GM18519 (cell line): ENCODE results near the gene ITGBL1.
A peak's percentile ranks its signal among the peaks of the same experiment; 100 is the strongest.

Source experiments
- ATAC-seq: cut with Tn5 transposase; IDR thresholded peaks from one replicate; pipeline ENCODE4 v1.9.1; 2021; ENCODE audit warnings: mild to moderate bottlenecking, moderate library complexity; ENCODE audit not compliant: unreplicated experiment, low FRiP score

ITGBL1 gene

DNA sequence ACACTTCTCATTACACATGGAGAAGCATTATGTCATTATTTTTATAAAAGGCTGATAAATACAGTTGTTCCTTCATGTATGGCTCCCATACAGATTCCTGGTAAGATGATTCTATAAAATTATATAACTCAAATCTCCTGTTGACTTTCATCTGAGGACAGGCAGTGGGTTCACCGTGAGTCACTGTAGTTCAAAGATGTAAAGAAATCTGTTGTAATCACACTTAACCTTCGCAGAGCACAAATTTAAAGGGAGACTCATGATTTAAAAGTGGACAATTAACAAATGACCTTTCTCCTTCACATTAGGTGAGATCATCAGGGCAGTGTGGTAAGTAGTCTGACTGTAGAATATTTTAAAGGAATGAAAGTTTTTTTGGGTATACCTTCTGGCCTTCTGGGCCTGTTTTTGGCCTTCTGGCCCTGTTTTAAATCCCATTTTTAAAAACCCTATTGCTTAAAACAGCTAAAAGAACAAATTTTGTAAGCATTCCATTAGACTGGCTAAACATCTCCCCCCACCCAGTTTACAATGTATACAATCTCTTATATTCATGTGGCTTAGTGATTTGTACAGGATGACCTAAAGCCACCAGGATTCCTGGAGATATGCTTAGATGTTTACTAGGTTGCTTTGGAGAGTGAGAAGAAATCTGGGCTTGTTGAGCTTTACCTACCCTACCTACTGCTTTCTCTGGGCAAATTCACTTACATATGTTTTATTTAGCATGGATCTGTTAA lies 171.2 kb downstream of the ITGBL1 start:
- no peak for ATAC-seq

- ATAC-seq = no peak
These were observed 171.9 kb downstream of the ITGBL1 start for GRCh38 chr13:101624210-101624922.

- ATAC-seq = peak; percentile 23
These were observed 172.5 kb downstream of the ITGBL1 start for GRCh38 chr13:101624981-101625380.

DNA sequence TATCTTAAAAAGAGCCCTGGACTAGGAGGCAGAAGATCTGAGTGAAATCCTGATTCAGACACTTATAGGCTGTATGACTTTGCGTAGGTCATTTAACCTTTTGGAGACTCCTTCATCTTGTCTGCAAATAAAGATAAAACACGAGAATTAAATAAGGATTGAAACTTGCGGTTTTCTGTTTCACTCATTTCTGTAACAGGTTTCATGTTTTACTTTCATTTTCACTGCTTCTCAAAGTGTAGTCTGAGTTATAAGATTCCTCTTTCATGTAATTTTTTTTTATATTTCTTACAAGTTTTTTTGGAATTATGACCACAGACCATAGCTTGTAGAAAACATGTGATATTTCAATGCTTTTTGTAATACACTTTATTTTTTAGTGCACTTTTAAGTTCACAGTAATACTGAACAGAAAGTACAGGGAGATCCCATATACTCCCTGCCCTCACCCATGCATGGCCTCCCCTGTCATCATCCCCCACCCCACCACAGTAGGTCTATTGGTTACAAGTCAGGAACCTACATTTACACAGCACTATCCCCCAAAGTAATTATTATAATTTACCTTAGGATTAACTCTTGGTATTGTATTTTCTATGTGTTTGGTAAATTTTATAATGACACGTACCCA lies 174.6 kb downstream of the ITGBL1 start:
- ATAC-seq = peak; percentile 95

DNA sequence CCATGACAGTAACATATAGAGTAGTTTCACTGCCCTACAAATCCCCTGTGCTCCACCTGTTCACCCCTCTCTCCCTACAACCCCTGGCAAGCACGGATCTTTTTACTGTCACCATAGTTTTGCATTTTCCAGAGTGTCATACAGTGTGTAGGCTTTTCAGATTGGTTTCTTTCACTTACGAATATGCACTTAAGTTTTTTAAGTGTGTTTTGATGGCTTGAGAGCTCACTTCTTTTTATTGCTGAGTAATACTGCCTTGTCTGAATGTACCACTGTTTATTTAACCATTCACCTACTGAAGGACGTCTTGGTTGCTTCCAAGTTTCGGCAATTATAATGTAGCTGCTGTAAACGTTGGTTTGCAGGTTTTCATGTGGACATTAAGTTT lies 175.1 kb downstream of the ITGBL1 start:
- ATAC-seq = peak; percentile 9

DNA sequence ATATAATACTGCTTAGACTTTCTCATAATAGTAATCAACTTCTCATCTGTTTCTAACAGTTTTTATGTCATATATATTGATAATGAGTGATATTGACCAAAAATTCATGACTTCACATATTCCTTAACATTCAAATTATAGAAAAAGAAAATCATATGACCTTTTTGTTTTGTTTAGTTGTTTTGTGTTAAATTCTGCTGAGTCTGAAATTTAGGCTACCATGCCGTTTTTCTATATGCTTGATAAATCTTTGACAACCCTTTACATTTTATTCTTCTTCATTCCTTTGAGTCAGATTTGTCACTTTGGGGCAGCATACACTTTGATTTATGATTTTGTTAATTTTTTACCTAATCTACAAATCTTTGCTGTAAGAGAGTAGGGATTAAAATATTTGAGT lies 176.4 kb downstream of the ITGBL1 start:
- no peak for ATAC-seq

- ATAC-seq = no peak
These were observed 178.9 kb downstream of the ITGBL1 start for GRCh38 chr13:101631395-101631794.

GRCh38 chr13:101634142-101634541 lies 181.7 kb downstream of the ITGBL1 start:
- ATAC-seq = no peak

- no peak for ATAC-seq
These were observed 187.2 kb downstream of the ITGBL1 start for GRCh38 chr13:101639711-101640110.

DNA sequence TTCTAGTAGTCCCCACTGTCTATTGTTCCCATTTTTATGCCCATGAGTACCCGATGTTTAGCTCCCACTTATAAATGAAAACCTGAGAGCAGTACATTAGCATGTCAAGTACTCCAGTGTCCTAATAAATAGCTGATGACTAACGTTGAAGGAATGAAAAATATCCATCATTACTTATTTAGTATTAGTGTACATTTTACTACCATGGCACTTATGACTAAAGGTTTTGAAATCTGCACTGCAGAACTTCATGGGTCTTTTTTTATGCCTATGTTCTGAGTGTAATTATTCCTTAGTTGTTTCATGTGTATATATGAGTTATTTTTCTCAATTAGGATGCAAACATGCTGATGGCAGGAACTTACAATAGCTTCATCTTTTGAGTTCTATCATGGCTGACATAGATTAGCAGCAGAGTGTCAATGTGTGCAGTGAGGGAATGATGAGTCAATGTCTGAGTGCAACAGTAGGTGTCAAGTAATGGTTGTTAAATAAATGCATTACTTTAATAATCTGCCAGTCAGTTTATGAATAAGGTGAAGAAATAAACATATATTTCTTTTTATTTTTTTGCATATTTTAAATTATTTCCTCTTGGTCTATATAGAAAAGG lies 188.4 kb downstream of the ITGBL1 start:
- no peak for ATAC-seq

DNA sequence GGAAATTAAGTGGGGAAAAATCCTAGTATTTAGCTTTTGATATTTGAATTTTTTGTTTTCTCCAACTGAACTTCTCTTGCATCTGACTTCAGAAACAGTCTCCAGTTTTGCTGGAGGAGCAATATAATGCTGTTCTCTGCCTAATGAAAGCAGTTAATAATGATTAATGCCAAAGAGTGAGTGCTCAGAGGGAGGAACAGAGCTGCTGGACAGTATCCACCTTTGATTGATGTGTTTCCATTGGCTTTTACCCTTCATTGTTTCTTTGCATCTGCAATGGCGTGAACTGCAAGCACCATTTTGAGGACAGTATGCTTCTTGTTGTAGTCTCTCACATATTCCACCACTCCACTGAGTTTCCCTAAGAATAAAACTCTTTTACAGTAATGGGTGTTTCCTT lies 193.4 kb downstream of the ITGBL1 start:
- ATAC-seq = no peak

GRCh38 chr13:101647760-101648159 lies 195.3 kb downstream of the ITGBL1 start:
- ATAC-seq = no peak

DNA sequence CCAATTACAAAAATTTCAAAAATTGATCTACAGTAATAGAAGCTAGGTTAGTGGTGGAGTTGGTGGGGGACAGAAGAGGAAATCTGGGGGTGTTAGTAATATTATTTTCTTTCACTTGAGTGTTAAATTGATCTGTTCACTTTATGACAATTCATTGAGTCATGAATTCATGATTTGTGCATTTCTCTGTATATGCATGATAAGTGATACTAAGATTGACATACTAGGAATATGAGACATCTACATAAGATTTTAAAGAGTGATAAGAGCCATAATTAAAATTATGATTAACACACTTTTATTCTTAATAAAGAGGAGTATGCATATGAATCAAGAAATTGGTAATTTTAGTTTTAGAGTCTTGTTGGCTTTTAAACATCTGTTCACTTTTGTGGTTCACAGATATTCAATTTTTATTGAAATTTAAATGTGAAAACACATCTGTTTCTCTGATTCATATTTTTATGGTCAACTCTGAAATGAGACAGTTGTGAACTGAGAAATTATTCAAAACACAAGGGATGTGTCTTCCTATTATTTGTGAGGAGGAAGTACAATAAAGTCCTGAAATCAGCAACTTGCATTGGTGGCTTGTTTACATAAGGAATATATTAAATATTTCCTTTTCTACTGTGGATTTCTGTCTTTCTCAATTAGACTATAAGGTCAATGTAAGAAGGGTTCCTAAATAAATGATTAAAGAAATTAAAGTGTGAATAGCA lies 196.5 kb downstream of the ITGBL1 start:
- no peak for ATAC-seq

- ATAC-seq = no peak
These were observed 197.1 kb downstream of the ITGBL1 start for GRCh38 chr13:101649488-101650126.

GRCh38 chr13:101654883-101655282 lies 202.4 kb downstream of the ITGBL1 start:
- no peak for ATAC-seq

DNA sequence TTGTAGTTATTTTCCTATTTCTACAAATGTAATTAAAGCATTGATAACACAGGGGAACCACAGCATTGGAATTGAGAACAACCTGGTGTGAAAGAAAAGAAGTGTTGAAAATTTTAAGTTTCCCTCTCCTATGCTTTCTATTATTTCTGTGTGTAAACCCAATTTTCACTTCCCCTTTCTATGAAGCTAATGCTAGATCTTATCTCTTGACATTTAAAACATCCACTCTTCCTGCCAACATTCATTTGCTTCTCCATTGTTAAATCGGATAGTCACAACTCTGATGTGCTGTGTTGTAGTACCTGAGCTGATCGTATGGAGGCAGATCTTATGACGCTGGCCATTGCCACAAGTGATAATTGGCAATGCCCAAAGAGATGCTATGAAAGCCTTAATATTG lies 203.0 kb downstream of the ITGBL1 start:
- ATAC-seq = peak; percentile 66

DNA sequence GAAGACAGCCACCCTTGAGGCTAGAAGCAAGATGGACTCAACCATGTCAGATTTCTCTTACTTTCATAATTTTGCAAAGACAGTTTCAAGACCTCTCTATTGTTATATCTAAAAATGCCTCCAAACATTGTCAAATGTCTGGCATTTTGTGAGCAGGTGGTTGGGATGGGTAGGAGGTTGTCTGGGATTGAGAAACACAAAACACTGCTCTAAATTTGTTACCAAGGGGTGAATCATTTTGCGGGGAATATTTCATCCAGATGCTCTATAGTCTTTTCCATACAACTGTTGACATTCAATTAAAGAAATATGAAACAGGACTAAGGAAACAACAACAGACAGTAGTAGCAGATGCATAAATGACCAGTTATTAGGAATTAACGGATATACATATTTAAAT lies 208.2 kb downstream of the ITGBL1 start:
- no peak for ATAC-seq

- no peak for ATAC-seq
These were observed 209.4 kb downstream of the ITGBL1 start for GRCh38 chr13:101661839-101662238.

GRCh38 chr13:101673360-101674105 lies 221.1 kb downstream of the ITGBL1 start:
- ATAC-seq = no peak
